KBM-7 (cell line): ENCODE data around the gene UQCC5.
A peak's percentile ranks its signal among the peaks of the same experiment; 100 is the strongest.

Experiments
- DNase-seq: peaks from one replicate; pipeline ENCODE4 v3.0.0-alpha.2; 2015
- in situ Hi-C: fragments of 300-500 bp; cut with MboI; formaldehyde crosslinking; loops from 2 replicates; pipeline ENCODE4 v1.14.3; 2020; ENCODE audit warnings: low sequenced_read_pairs, low pct_unique_long_range_greater_than_20kb, mixed read lengths

The UQCC5 gene, protein sequence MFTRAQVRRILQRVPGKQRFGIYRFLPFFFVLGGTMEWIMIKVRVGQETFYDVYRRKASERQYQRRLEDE

DNA sequence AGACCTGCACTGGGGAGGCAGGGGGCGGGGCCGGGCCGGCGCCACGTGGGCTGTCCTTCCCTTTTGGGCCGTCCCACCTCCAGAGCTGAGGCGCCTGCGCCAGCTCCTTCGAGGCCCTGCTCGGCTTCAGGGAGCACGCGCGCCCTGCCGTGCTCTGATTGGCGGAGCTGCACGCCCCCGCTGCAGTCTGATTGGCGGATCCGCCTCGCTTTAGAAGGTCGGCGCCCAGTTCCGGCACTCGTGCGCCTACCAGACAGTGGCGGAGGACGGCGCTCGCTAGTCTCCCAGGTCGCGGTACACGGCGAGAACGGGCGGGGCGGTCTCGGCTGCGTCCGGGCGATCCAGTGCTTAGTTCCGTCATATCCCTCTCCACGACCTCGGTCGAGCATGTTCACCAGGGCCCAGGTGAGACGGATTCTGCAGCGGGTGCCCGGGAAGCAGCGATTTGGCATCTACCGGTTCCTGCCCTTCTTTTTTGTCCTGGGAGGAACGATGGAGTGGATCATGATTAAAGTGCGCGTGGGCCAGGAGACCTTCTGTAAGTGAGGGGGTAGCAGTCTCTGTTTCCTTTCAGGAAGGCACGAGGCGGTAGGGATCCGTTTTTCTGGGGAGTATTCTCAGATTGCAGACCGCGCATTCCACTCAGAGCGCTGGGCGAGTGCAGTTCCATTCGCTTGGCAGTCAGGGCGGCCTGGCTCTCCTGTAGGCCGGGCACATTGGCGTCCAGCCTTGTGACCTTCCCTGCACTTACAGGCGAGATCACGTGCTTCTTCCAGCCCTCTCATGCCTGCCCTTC, at the start of gene UQCC5:
UQCC5 (plus strand) TSS at position 237 of the 796 bp plus-strand sequence; CDS start at position 388, 151 bp downstream.
- in situ Hi-C loops = no loop called here
- peak; percentile 99 for DNase-seq

GRCh38 chr3:52487050-52487787, 49.2 kb upstream of the UQCC5 start:
- in situ Hi-C loops = no loop called here
- no peak for DNase-seq

DNA sequence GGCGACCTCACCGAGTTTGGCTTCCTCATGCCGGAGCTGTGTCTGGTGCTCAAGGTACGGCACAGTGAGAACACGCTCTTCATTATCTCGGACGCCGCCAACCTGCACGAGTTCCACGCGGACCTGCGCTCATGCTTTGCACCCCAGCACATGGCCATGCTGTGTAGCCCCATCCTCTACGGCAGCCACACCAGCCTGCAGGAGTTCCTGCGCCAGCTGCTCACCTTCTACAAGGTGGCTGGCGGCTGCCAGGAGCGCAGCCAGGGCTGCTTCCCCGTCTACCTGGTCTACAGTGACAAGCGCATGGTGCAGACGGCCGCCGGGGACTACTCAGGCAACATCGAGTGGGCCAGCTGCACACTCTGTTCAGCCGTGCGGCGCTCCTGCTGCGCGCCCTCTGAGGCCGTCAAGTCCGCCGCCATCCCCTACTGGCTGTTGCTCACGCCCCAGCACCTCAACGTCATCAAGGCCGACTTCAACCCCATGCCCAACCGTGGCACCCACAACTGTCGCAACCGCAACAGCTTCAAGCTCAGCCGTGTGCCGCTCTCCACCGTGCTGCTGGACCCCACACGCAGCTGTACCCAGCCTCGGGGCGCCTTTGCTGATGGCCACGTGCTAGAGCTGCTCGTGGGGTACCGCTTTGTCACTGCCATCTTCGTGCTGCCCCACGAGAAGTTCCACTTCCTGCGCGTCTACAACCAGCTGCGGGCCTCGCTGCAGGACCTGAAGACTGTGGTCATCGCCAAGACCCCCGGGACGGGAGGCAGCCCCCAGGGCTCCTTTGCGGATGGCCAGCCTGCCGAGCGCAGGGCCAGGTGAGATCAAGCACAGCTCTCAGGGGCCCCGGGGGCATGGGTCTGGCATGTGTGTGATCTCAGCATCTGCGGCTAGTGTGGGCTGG, 48.4 kb upstream of the UQCC5 start:
- in situ Hi-C loops = no loop called here
- no peak for DNase-seq

DNA sequence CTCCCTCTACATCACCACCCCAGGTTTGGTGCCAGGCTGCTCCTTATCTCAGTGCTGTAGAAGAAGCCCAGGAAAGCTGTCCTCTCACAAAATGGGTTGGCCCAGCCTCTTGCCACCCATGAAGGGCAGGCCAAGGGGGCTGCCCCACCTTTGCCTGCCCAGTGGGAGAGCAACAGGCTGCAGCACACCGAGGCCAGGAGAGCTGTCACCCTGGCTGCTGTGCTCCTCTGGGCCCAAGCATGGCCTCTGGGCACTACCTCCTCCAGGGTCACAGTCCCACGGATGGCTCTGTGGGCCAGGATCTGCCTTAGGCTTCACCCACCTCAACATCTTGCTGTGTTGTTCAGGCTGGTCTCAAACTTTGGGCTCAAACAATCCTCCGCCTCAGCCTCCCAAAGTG, 47.7 kb upstream of the UQCC5 start:
- DNase-seq = no peak
- in situ Hi-C loops = no loop called here

GRCh38 chr3:52489453-52489852, 47.0 kb upstream of the UQCC5 start:
- no peak for DNase-seq
- in situ Hi-C loops = no loop called here

DNA sequence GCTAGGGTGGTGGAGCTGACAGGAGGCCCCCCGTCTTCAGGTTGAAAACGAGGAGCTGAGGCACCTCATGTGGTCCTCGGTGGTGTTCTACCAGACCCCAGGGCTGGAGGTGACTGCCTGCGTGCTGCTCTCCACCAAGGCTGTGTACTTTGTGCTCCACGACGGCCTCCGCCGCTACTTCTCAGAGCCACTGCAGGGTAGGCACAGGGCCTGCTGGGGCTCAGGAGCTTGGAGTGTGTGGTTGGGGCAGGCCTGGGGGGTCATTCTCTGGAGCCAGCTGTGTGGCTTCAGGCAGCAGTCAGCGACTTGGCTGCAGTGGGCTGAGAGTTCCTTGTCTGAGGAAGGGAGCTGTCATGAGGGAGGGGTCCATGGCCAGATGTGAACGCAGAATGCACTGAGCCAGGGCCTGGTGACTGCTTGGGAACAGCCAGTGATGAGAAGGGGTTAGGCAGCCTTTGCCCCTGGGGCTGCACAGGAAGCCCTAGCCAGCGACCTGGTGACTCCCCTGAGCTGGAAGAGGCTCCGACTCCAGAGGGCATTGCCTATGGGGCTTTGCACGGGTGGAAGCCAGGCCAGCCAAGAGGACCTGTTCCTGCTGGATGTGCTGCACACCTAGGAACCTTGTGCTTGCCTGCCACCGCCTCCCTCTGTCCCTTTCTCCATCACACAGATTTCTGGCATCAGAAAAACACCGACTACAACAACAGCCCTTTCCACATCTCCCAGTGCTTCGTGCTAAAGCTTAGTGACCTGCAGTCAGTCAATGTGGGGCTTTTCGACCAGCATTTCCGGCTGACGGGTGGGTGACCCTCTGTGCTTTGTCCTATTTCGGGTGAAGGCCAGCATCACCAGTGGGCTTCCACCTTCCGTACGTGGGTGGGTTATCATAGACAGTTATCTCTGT, 46.1 kb upstream of the UQCC5 start:
- in situ Hi-C loops = no loop called here
- no peak for DNase-seq

- DNase-seq = no peak
- in situ Hi-C loops = no loop called here
These were observed 45.4 kb upstream of the UQCC5 start for GRCh38 chr3:52490939-52491526.

GRCh38 chr3:52492059-52492458, 44.3 kb upstream of the UQCC5 start:
- in situ Hi-C loops = no loop called here
- DNase-seq = no peak

GRCh38 chr3:52493232-52494017, 43.0 kb upstream of the UQCC5 start:
- in situ Hi-C loops = no loop called here

DNA sequence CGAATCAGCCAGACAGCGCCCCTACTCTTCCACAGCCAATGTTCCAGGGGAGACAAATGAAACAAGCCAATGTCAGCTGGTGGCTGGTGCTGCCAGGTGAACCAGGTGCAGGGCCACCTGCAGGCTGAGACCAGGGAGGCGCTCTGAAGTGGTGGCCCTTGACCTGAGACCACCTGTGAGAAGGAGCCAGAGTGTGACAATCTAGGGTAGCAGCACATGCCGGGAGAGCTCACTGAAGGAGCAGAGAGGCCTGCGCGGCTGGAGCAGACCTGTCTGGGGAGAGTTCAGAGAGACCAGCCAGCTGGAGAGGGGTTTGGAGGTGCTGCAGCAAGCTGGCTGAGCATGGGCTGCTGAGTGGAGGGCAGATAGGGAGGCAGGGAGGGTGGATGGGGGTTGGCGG, 42.0 kb upstream of the UQCC5 start:
- no peak for DNase-seq
- in situ Hi-C loops = no loop called here

More at GRCh38 chr3:52493232-52494017, 43.0 kb upstream of the UQCC5 start:
- DNase-seq = no peak

DNA sequence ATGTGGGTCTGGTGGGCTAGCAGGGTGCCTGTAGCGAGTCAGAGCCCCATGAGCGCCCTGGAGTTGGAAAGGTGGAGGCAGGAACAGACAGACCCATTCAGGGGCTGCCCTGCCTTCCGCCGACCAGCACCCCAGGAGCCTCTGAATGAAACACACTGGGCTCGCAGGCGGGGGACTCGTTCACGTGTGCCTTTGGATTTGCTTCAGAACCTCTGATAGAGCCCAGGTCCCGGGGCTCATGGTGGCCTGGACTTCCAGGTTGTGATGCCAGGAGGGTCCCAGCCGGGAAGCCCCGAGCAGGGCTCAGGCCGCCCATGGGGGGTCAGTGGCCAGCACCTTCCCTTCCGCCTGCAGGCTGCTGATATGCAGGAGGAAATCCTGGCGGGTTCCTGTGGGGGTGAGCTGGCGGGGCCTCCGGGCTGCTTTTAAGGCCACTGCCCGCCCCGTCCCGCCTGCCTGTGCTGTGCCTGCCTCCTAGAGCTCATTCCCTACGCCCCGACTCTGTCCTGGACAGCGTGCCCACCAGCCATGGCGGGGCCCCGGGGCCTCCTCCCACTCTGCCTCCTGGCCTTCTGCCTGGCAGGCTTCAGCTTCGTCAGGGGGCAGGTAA, 41.4 kb upstream of the UQCC5 start, which contains the start of gene STAB1:
STAB1 (plus strand) TSS at position 453 of the 610 bp plus-strand sequence; CDS start at position 529, 76 bp downstream.
- DNase-seq = no peak
- in situ Hi-C loops = no loop called here

DNA sequence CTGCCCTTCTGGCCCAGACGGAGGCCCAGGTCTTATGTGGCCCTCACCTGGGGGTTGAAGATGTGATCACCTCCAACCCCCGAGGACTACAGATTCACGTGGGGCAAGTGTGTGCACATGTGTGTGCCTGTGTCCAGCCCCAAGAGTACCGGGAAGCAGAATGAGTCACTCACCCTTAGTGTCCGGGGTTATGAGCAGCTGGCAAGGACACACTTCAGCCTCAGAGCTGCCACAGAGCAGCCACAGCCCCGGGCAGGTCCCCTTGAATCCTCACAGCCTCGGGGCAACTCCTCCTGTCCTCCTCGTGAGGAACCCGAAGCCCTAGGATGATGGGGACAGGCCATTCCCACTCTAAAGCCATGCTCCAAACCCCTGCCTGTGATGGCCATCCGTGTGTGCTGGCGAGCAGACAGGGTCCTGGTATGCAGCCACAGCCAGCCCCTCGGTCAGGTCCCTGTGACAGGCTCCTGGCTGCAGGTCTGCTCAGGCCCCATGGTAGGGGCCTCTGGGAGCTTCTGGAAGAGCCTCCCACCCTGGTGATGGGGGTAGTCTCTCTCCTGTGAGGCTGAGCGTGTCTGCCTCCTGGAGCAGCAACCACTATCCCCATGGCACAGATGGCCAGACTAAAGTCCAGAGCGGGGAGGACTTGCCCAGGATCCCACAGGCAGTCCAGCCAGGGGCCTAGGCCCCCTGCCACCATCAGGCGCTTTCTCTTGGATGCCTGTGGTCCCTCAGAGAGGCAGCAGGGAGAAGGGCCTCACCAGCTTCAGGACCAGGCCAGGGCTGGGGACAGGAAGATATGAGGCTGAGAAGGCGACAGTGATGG, 40.4 kb upstream of the UQCC5 start:
- no peak for DNase-seq
- in situ Hi-C loops = no loop called here

GRCh38 chr3:52498137-52499054, 38.0 kb upstream of the UQCC5 start:
- in situ Hi-C loops = no loop called here
- peak; percentile 94 for DNase-seq

DNA sequence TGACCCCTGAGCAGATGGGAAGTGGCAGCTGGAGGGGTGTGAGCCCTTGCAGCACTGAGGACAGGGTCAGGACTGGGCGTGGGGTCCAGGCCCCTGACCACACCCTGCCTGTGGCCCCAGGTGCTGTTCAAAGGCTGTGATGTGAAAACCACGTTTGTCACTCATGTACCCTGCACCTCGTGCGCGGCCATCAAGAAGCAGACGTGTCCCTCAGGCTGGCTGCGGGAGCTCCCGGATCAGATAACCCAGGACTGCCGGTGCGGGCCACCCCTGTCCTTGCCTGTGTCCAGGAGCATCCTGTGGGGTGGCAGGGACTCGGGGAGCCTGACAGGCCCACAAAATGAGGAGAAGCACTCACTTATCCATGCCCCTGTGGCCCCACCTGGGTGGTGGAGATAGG, 35.4 kb upstream of the UQCC5 start:
- in situ Hi-C loops = no loop called here
- DNase-seq = no peak

GRCh38 chr3:52502001-52502400, 34.4 kb upstream of the UQCC5 start:
- no peak for DNase-seq
- in situ Hi-C loops = no loop called here
